Esophagus muscularis mucosa (tissue), 3 donors: Measurements from ENCODE around the gene OSBPL9.

ENCODE experiments used
- POLR2AphosphoS5 ChIP-seq, 2 donors: sonication (generic); formaldehyde crosslinking; IDR thresholded peaks; one replicate each; pipeline ENCODE4 v1.6.1; 2017; ENCODE audit warnings: antibody characterized with exemption in 2 of 2
- TF ChIP-seq, protein P1 (sequence below), 3 experiments: fragments of 200-600 bp in 2 of 3; fragments of 450-650 bp in 1 of 3; sonication (generic) in 2 of 3; IDR thresholded peaks; one replicate each; pipeline ENCODE4 v1.5.1; 2017 to 2019; ENCODE audit warnings: antibody characterized with exemption in 3 of 3, mild to moderate bottlenecking in 2 of 3, moderate library complexity in 1 of 3

DNA sequence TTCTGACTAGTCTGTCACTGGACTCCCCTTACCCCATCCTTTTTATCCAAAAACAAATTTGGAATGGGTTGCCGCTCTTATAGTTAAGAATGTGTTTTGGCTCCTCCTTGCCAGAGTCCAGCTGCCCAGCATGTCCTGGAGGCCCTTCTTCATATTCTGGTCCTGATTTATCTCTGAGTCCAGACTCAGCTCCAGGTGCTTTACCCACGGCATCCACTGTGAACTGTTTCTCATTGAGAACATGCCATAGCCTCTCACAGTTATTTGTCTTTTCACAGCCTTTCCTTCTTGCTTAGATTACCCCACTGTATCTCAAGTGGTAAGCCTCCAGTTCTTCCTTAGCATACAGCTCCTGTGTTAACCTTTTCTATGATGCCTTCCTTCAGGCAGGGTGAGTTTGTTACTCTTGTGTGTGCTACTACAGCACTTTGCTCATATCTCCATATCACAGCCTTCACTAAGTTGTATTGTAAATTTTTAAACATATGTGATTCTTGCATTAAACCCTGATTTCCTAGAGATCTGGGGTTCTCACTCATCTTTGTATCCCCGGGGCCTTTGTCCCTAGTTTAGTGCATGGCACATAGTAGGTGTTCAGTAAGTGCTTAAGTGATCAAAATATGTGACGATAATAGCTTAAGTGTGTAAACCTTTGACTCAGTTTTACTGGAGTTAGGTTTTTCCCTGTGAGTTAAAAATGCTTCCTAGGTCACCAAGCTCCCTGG lies 116.0 kb downstream of the OSBPL9 start:
- TF ChIP-seq, protein P1, sequence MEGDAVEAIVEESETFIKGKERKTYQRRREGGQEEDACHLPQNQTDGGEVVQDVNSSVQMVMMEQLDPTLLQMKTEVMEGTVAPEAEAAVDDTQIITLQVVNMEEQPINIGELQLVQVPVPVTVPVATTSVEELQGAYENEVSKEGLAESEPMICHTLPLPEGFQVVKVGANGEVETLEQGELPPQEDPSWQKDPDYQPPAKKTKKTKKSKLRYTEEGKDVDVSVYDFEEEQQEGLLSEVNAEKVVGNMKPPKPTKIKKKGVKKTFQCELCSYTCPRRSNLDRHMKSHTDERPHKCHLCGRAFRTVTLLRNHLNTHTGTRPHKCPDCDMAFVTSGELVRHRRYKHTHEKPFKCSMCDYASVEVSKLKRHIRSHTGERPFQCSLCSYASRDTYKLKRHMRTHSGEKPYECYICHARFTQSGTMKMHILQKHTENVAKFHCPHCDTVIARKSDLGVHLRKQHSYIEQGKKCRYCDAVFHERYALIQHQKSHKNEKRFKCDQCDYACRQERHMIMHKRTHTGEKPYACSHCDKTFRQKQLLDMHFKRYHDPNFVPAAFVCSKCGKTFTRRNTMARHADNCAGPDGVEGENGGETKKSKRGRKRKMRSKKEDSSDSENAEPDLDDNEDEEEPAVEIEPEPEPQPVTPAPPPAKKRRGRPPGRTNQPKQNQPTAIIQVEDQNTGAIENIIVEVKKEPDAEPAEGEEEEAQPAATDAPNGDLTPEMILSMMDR (IDR thresholded peaks at IDR 0.05), result no peak
- no peak for TF ChIP-seq POLR2AphosphoS5 (IDR thresholded peaks at IDR 0.05)
